ENCODE data around the gene ZC3H6.
"Not testable (repeated sequence)": the region's sequence is repeated elsewhere in the genome, so short reads cannot be mapped to it uniquely, and the experiment has no call there.

ZC3H6 gene

DNA sequence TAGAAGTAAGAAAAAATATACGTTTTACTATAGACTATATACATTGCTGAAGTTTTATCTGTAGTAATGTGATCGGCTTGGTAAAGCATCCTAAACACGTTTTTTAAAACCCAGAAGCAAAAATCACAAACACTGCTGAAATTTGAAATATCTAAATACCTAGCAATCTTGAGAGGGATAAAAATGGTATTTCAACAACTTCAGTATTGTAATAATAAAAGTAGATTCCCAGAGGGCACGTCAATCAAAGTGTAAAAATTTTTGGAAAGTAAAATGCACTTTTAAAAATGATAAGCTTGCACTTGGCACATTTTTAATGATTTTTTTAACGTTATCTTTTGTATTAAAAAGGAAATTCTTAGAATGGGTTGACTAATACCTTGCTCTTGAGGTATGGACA lies 1.6 kb downstream of the ZC3H6 start:
- no peak for DNase-seq

GRCh38 chr2:112277596-112278220 lies 2.3 kb downstream of the ZC3H6 start:
- DNase-seq, result no peak

- not testable (repeated sequence) for DNase-seq
Measured at GRCh38 chr2:112282066-112282465, 6.7 kb downstream of the ZC3H6 start.

DNA sequence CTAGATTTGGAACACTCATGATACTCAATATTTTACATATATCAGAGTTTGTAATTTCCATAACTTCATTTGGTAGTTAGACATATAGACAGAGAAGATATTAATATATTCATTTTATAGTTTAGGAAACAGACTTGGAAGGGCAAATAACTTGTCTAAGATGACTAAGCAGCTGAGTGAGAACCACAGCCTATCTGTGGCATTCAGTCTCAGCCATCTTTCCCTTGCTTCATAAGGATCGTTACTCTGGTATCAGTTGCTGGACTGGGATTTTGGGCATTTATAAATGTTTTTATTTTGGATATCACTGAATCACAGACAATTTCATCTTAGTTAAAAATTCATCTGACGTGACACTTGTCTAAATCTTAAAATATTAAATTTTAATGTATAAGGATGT lies 8.1 kb downstream of the ZC3H6 start:
- not testable (repeated sequence) for DNase-seq

GRCh38 chr2:112290088-112290487 lies 14.7 kb downstream of the ZC3H6 start:
- no peak for DNase-seq

GRCh38 chr2:112290648-112291047 lies 15.3 kb downstream of the ZC3H6 start:
- no peak for DNase-seq

- no peak for DNase-seq
Measured at GRCh38 chr2:112293636-112294401, 18.4 kb downstream of the ZC3H6 start.

DNA sequence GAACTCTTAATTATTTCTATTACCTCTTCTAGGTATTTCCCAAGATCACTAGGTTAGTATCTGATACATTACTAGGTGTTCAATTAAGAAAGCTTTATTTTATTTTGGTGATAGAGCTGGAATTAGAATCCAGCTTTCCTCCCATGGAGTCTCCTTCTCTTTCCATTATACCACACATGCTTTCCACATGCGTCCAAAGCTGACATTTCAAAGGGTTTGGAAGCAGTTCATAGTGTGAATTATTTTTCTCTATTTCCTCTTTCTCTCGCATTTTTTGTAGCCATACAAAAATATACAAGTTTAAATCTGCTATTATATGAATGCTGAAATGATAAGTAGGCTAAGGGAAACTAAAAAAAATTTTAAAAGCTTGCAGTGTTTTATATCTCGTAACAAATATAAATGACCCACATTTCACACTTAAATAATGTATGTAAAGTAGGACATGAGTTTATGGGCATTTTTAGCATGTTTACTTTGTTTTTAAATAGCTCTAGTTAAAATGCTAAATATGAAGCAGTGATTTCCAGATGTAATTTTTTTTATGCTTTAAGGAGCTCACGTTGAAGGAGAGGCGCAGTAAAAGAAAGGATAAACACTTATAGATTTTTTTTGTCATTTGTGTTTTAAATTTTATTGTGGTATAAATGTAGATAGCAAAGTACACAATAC lies 20.1 kb downstream of the ZC3H6 start:
- no peak for DNase-seq

- DNase-seq, result no peak
Measured at GRCh38 chr2:112296407-112296806, 21.0 kb downstream of the ZC3H6 start.

DNA sequence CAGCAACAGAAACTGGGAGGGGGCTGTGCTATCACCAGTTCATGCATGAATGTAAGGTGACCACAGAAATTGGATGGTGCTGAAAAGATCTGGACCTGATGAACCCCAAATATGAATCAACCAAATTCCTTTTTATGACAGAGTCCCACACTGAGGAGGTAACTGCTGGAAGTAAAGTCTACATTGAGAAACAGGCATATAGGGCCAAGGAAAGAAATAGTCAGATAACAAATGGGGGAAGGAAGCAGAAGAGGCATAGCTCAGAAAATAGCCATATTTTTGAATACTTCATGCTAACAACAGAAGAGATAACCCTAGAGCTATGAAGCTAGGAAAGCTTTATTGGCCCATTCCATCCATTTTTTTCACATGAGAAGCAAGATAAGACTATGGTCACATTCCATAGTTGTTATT lies 25.8 kb downstream of the ZC3H6 start:
- no peak for DNase-seq

DNA sequence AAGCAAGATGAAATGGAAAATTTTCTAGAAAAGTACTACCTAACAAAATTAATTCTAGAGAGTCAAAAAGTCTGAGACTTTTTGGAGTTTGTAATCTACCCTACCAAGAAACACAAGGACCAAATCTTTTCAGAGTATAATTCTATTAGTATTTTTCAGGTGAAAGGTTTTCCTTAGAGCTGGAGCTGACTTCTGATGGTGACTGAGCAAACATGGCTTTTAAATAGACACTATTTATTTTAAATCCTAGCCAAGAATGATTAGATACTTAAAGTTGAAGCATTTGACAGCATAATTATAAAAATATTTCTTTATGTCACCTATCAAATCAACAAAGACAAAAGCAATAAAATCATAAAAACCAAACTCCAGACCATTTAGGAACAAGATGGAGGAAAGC lies 26.6 kb downstream of the ZC3H6 start:
- DNase-seq, result no peak

DNA sequence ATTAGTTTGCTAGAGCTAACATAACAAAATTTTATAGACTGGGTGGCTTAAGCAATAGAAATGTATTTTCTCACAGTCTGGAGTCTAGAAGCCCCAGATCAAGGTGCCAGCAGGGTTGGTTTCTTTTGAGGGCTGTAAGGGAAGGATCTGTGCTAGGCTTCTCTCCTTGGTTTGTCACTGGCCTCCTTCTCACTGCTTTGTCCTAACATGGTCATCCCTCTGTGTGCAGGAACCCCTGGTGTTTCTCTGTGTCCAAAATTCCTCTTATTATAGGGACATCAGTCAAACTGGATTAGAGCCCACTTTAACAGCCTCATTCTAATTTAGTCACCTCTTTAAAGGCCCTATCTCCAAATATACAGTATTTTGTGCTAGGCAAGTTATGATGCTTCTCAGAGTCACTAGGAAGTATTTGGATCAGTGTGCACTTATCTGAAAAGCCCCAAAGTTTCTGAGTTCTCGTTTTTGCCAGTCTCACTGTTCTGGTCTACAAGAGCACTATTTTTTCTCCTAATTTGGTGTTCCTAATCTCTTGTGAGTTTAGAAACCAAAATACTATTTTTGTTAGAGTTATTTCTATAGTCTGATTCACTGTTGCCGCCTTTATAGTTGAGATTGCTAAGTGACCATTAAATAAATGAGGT lies 29.0 kb downstream of the ZC3H6 start:
- DNase-seq, result no peak

- no peak for DNase-seq
Measured at GRCh38 chr2:112305132-112305531, 29.7 kb downstream of the ZC3H6 start.

- no peak for DNase-seq
Measured at GRCh38 chr2:112310906-112311305, 35.5 kb downstream of the ZC3H6 start.

DNA sequence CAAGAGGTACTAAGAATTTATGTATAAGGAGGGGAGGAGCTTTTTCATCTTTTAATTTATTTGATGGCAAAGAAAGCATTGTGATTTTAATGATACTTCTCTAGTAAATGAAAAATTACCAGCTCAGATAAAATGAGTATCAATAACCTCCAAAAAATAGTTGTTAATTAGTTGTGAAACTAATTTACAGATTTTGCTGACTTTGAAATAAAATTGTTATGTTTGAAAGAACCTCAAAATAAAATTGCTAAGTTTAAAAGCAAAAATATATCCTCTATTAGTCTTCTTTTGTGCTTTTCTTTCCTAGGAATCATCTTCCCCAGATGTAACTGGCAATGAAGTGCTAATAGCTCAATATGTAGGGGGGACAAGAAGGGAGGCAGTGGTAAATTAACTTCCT lies 36.5 kb downstream of the ZC3H6 start:
- DNase-seq, result no peak

- DNase-seq, result no peak
Measured at GRCh38 chr2:112312821-112313220, 37.4 kb downstream of the ZC3H6 start.

DNA sequence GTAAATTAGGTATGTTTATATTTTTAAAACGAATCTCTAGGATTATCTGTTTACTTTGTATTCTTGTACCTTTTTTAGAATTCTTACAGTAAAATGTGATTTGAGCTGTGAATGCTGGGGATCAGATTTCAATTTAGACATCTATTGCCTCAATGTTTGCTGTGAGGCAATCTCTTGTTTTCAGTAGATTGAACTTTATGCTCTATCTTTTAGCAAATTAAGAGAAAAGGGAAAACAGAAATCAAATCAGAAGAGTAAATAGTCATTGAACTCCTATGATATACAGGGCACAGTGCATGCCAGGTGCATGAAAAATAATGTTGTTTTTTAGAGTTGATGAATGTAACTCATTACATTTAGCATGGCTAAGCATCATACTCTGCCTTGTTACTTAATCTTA lies 39.5 kb downstream of the ZC3H6 start:
- no peak for DNase-seq

DNA sequence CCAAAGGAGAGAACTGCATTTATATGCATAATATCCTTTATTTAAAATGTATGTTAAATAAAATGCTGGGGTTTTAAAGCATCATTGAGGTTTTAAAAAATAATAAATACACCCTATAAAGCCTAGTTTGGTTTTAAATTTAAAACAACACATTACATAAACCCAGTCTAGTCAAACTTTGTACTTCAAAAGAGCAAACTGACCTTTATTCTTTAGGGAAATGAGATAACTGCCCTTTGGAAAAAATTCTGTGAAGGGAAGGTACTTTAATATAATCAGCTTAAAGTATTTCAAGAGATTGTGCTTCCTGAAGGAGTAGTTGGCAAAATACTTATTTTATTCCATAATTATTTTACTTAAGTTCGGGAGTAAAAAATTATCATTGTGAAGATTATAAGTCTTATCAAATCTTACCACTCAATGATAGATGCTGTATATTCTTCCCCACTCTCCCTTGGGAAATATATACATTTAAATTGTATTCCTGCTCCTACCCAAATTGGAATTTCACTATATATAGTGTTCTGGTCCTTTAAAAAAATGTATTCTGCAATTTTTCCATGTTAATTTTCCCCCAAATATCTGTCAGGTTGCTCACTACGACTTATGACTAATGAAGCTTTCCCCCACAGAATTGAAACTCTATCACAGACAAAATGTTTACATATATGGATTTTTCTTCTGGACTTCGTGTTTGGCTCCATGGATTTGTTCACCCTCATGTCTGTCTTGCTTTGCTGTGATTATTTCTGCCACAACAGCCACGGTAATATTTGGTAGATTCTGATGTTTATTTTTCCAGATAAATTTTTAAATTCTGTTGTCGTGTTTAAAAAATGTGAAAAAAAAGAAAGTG lies 42.1 kb downstream of the ZC3H6 start:
- no peak for DNase-seq

- DNase-seq, result no peak
Measured at GRCh38 chr2:112318515-112318914, 43.1 kb downstream of the ZC3H6 start.

DNA sequence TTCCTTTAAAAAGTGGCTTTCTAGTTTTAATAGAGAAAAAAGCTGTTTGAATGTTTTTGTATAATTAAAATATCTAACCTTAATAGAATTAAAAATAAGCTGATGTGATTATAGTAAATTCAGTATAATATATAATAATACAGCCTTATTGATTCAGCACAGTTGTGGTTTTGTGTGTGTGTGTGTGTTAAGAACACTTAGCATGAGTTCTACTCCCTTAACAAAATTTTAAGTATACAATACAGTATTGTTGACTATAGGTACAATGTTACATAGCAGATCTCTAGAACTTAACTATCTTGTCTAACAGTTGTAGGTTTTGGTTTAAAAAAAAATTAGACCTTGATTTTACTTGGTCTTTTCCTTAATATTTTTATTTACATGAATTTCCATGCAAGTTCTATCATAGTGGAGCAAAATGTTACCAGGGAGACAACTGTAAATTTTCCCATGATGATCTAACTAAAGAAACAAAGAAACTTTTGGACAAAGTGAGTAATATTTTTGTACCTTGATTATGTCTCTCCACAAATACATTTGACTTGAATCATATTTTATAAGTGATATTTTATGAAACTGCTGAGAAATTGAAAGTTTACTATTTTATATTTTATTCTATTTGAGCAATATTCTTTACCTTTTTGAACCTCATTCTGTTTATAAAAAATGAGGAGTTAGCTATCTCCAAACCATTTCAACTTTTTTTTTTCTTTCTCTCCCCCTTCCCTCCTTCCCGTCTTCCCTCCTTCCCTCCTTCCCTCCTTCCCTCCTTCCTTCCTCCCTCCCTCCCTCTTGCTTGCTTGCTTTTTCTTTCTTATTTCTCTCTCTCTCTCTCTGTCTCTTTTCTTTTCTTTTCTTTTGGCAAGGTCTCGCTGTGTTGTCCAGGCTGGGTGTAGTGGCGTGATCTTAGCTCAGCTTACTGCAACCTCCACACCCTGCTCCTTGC lies 46.3 kb downstream of the ZC3H6 start:
- no peak for DNase-seq

DNA sequence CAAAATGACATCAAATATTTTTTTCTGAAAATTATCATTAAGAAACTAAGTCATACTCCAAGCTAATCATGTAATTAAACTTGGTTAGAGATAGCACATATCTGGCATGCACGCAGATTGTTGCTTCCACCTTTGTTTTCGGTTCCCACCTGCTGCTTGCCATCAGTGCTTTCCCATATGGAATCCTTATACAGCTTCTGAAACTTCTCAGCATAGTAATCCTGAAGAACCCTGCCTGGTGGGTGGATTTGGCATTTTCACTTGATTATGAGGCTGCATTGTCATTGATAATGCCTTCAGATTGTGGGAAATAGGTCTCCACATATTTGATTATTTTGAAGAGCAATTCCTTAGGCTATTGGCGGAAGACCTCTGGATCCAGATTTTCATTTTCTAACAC lies 47.5 kb downstream of the ZC3H6 start:
- no peak for DNase-seq
